HEK293T (cell line): ENCODE results near the gene MEIS1.

Source experiments
- CTCF ChIA-PET: fragments of 350-600 bp; formaldehyde crosslinking; extraction: SDS; loops from one replicate; lab custom pipeline; 2021; ENCODE audit warnings: antibody characterized with exemption, inconsistent platforms; lab: Yijun Ruan, JAX
- POLR2A ChIA-PET: fragments of 350-600 bp; formaldehyde crosslinking; extraction: SDS; loops from one replicate; lab custom pipeline; 2020; ENCODE audit warnings: antibody characterized with exemption, inconsistent platforms; lab: Yijun Ruan, JAX
- DNase-seq: peaks from one replicate; pipeline ENCODE4 v3.0.0; 2012; ENCODE audit warnings: mixed read lengths; ENCODE audit errors: extremely low spot score
- ARNT ChIP-seq: fragments of 450-650 bp; IDR thresholded peaks from 2 replicates; pipeline ENCODE4 v1.6.1; 2017; ENCODE audit warnings: mild to moderate bottlenecking
- BHLHE40 ChIP-seq: fragments of 450-650 bp; IDR thresholded peaks from 2 replicates; pipeline ENCODE4 v1.6.1; 2016; ENCODE audit warnings: mild to moderate bottlenecking, moderate library complexity, borderline replicate concordance
- CTBP1 ChIP-seq: fragments of 450-650 bp; IDR thresholded peaks from 2 replicates; pipeline ENCODE4 v1.6.1; 2016; ENCODE audit warnings: borderline replicate concordance
- ELF4 ChIP-seq: fragments of 450-650 bp; IDR thresholded peaks from 2 replicates; pipeline ENCODE4 v1.6.1; 2017; ENCODE audit warnings: antibody characterized with exemption
- FOXA1 ChIP-seq: fragments of 450-650 bp; IDR thresholded peaks from 2 replicates; pipeline ENCODE4 v1.6.1; 2016; ENCODE audit warnings: mild to moderate bottlenecking
- FOXK2 ChIP-seq: fragments of 450-650 bp; IDR thresholded peaks from 2 replicates; pipeline ENCODE4 v1.6.1; 2016; ENCODE audit warnings: mild to moderate bottlenecking
- FOXM1 ChIP-seq: fragments of 450-650 bp; IDR thresholded peaks from 2 replicates; pipeline ENCODE4 v1.6.1; 2017; ENCODE audit warnings: mild to moderate bottlenecking, borderline replicate concordance
- HDGF ChIP-seq: fragments of 450-650 bp; IDR thresholded peaks from 2 replicates; pipeline ENCODE4 v1.6.1; 2017; ENCODE audit warnings: antibody characterized with exemption, borderline replicate concordance
- L3MBTL2 ChIP-seq: fragments of 450-650 bp; conservative IDR thresholded peaks from 2 replicates; pipeline ENCODE4 v1.6.1; 2016; ENCODE audit warnings: mild to moderate bottlenecking
- LEF1 ChIP-seq: fragments of 450-650 bp; IDR thresholded peaks from 2 replicates; pipeline ENCODE4 v1.6.1; 2017; ENCODE audit warnings: mild to moderate bottlenecking, borderline replicate concordance
- NFRKB ChIP-seq: fragments of 450-650 bp; IDR thresholded peaks from 2 replicates; pipeline ENCODE4 v1.6.1; 2016; ENCODE audit warnings: mild to moderate bottlenecking, moderate library complexity
- PKNOX1 ChIP-seq: fragments of 450-650 bp; IDR thresholded peaks from 2 replicates; pipeline ENCODE4 v1.6.1; 2016
- SP1 ChIP-seq: fragments of 450-650 bp; IDR thresholded peaks from 2 replicates; pipeline ENCODE4 v1.6.1; 2017
- SUZ12 ChIP-seq: fragments of 450-650 bp; IDR thresholded peaks from 2 replicates; pipeline ENCODE4 v1.6.1; 2016; ENCODE audit warnings: mild to moderate bottlenecking
- TARDBP ChIP-seq: fragments of 450-650 bp; IDR thresholded peaks from 2 replicates; pipeline ENCODE4 v1.6.1; 2016
- ZNF384 ChIP-seq: fragments of 450-650 bp; IDR thresholded peaks from 2 replicates; pipeline ENCODE4 v1.6.1; 2016

MEIS1 gene

GRCh38 chr2:66555501-66556324 lies 120.8 kb downstream of the MEIS1 start:
- POLR2A ChIA-PET, result interaction anchor here (0.8 to 1.4 kb wide), 3 partner anchors 15 to 122 kb away, joined by 3 to 8 read pairs (median 3); partner anchors contain the start of gene MEIS1
- CTCF ChIA-PET, result interaction anchor here (0.6 to 0.7 kb wide), 2 partner anchors 569 to 756 kb away, joined by 3 to 4 read pairs; no protein-coding TSS in a partner anchor

GRCh38 chr2:66559672-66560071 lies 124.7 kb downstream of the MEIS1 start:
- ChIA-PET POLR2A (no interaction called here), CTCF (no interaction called here)
- DNase-seq, result no peak
- TF ChIP-seq SP1 (no peak), ZNF384 (no peak), HDGF (no peak), SUZ12 (no peak), LEF1 (no peak), PKNOX1 (no peak), ELF4 (no peak), FOXA1 (no peak), TARDBP (no peak), ARNT (no peak), L3MBTL2 (no peak), FOXM1 (no peak), NFRKB (no peak), BHLHE40 (no peak)

More at GRCh38 chr2:66555501-66556324, 120.8 kb downstream of the MEIS1 start:
- DNase-seq, result no peak
- TF ChIP-seq PKNOX1 (peak; percentile 72), L3MBTL2 (no peak)

GRCh38 chr2:66560683-66561082 lies 125.8 kb downstream of the MEIS1 start:
- POLR2A ChIA-PET, result no interaction called here
- CTCF ChIA-PET, result no interaction called here
- no peak for DNase-seq
- TF ChIP-seq BHLHE40 (no peak), FOXK2 (no peak), FOXA1 (no peak), FOXM1 (no peak), NFRKB (no peak), ZNF384 (no peak), TARDBP (no peak), SP1 (no peak), SUZ12 (no peak), CTBP1 (no peak), PKNOX1 (no peak)

GRCh38 chr2:66561645-66562303 lies 126.8 kb downstream of the MEIS1 start:
- TF ChIP-seq ZNF384 (peak; percentile 80), ELF4 (no peak)
- ChIA-PET CTCF (no interaction called here), POLR2A (no interaction called here)
- DNase-seq, result no peak

- POLR2A ChIA-PET, result interaction anchor here (1.6 kb wide), 1 partner anchor 129 kb away, joined by 3 read pairs; no protein-coding TSS in a partner anchor
- CTCF ChIA-PET, result no interaction called here
- no peak for DNase-seq
These were observed 127.4 kb downstream of the MEIS1 start for GRCh38 chr2:66562304-66562685.

More at GRCh38 chr2:66562304-66562685, 127.4 kb downstream of the MEIS1 start:
- TF ChIP-seq PKNOX1 (no peak), FOXA1 (no peak), ELF4 (no peak), TARDBP (no peak), FOXK2 (no peak), HDGF (no peak), ZNF384 (no peak), BHLHE40 (no peak), NFRKB (no peak), L3MBTL2 (no peak), CTBP1 (no peak), SUZ12 (no peak), FOXM1 (no peak)
